Uterus (tissue), 2 donors: ENCODE measurements around the gene USP16.

Experiments used
- POLR2A ChIP-seq, 2 donors: fragments of 450-650 bp; IDR thresholded peaks; one replicate each; pipeline ENCODE4 v1.6.1; 2016; ENCODE audit warnings: antibody characterized with exemption in 2 of 2, mild to moderate bottlenecking in 1 of 2, moderate library complexity in 1 of 2
- TF ChIP-seq, protein P1 (sequence below), 4 experiments: fragments of 200-600 bp in 2 of 4; fragments of 450-650 bp in 2 of 4; sonication (generic) in 2 of 4; IDR thresholded peaks; one replicate each; pipeline ENCODE4 v1.5.1; 2016 to 2019; ENCODE audit warnings: antibody characterized with exemption in 4 of 4, mild to moderate bottlenecking in 2 of 4, moderate library complexity in 1 of 4

DNA sequence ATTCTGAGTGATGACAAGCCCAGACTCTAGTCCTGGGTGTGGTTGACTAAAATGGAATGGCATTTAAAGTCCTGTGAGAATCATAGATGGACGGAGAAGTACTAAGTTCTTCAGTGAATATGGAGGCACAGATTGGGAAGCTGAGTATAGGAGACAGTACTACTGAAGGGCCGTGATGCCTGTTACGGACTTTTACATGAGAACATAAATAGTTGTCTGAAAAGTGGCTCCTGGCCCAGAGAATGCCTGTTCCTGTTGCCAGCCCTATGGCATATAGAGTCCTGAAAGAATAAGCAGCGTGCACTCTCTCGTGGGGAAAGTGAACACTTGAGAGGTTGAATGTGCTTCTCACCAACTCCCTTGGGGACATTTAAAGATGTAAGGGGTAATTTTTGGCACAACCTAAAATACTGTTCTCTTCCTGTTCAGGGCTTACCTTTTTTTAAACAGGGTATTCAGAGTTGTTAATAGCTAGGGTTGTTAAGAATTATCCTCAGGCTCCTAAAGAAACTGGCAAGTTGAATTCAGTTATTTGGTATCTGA is 28.6 kb downstream of the USP16 start:
- TF ChIP-seq, protein P1, sequence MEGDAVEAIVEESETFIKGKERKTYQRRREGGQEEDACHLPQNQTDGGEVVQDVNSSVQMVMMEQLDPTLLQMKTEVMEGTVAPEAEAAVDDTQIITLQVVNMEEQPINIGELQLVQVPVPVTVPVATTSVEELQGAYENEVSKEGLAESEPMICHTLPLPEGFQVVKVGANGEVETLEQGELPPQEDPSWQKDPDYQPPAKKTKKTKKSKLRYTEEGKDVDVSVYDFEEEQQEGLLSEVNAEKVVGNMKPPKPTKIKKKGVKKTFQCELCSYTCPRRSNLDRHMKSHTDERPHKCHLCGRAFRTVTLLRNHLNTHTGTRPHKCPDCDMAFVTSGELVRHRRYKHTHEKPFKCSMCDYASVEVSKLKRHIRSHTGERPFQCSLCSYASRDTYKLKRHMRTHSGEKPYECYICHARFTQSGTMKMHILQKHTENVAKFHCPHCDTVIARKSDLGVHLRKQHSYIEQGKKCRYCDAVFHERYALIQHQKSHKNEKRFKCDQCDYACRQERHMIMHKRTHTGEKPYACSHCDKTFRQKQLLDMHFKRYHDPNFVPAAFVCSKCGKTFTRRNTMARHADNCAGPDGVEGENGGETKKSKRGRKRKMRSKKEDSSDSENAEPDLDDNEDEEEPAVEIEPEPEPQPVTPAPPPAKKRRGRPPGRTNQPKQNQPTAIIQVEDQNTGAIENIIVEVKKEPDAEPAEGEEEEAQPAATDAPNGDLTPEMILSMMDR (IDR thresholded peaks at IDR 0.05), result no peak
- TF ChIP-seq POLR2A (IDR thresholded peaks at IDR 0.05), result no peak
